GM12874 (cell line): Measurements from ENCODE around the gene COX10.

Experiments
- TF ChIP-seq, protein P1 (sequence below): IDR thresholded peaks from 2 replicates; pipeline ENCODE4 v1.5.1; 2011; ENCODE audit warnings: low read depth, mild to moderate bottlenecking, control low read depth, low read length, moderate library complexity; ENCODE audit not compliant: insufficient read depth

Gene COX10

DNA sequence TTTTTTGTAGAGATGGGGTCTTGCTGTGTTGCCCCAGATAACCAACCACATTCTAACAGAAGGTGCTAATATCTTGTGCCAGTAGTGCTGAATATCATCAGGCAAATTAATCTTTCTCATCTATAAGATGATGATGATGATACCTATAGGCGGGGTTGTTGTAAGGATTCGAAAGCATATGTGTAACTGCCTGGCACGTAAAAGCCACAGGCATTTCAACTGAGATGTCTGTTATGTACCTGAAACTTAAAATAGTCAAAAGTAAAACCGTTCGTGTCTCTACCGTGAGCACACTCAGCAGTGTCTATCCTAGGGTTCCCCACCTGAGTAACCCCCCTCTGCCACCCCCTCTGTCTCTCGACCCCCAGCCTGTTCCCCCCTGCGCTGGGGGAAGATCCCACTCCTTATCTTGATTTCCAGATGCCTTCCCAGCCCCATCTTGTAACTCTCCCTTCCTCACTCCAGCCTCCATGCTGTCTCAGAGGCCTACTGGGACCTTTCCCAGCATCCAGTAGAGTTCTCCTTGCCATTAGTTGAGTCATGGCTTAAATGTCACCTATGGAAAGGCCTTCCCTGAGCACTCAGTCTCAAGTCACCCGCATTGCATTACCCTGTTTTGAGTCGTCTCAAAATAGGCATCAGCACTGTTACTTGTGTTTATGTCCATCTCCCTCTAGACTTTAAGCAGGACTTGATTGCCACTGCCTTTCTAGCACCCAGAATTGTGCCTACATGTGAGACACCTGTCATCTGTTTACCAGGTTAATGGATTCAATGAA lies 133.3 kb downstream of the COX10 start:
- TF ChIP-seq, protein P1, sequence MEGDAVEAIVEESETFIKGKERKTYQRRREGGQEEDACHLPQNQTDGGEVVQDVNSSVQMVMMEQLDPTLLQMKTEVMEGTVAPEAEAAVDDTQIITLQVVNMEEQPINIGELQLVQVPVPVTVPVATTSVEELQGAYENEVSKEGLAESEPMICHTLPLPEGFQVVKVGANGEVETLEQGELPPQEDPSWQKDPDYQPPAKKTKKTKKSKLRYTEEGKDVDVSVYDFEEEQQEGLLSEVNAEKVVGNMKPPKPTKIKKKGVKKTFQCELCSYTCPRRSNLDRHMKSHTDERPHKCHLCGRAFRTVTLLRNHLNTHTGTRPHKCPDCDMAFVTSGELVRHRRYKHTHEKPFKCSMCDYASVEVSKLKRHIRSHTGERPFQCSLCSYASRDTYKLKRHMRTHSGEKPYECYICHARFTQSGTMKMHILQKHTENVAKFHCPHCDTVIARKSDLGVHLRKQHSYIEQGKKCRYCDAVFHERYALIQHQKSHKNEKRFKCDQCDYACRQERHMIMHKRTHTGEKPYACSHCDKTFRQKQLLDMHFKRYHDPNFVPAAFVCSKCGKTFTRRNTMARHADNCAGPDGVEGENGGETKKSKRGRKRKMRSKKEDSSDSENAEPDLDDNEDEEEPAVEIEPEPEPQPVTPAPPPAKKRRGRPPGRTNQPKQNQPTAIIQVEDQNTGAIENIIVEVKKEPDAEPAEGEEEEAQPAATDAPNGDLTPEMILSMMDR: no peak

DNA sequence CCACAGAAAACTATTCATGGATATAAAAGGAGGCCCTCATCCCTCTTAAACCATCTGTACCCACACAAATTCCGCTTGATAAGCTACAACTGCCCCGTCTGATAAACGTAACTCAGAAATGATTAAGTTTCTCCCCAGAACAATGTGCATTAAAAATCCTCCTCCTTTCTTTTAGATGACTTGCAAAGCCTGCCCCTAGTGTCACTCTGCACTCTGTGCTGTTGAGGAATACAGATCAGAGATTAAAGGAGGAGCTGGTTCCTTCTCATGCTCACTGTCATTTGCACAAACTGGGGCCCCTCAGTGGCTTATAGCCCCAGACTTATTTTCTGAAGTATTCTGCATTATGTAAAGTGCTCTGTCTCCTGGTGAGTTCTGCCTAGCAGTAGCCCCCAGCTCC lies 134.1 kb downstream of the COX10 start:
- TF ChIP-seq, protein P1: no peak

DNA sequence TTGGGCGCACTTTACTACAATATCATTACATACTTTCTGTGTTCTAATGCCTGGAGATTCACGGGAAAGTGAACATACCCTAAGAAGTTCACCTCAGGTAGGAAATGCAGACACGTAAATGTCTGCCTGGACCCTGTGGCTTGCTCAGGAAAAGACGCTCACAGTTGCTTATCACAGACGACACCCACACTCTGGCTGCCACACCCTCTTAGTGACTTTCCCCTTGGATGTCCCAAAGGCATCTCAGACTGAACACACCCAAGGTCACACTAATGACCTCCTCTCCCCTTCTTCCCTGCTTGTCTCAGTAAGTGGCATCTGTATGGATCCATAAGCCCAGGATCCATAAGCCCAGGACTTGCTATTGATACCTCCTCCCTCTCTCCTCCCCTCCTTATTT lies 134.8 kb downstream of the COX10 start:
- TF ChIP-seq, protein P1: no peak

DNA sequence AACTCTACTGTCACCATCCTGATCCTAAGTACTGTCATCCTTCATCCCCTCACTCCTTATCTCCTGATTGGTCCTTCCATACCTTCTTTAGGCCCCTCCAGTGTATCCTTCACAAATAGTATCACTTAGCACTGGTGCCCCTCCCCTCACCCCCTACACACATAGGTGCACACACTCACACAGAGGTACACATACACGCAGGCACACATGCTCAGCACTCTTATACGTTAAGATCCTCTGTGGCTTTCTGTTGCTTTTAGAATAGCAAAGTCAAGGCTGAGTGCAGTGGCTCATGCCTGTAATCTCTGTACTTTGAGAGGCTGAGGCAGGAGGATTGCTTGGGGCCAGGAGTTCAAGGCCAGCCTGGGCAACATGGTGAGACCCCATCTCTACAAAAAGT lies 135.2 kb downstream of the COX10 start:
- TF ChIP-seq, protein P1: no peak

DNA sequence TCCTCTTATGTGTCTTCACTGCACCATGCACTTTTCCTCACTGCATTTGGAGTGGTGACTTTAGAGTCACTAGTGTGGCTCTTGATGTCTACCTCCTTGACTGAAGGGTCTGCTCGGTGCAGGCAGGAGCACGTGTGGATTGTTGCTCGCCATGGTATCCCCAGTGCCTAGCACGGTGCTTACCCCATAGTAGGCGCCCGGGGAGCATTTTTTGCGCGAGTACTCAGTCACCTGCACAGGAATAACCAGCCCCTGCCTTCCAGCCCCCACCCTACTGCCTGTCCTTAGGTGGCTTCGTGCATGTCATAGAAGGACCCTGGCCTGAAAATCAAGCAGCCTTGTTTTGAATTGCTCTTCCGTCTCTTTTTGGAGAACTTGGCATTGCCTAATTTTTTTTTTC lies 136.1 kb downstream of the COX10 start:
- TF ChIP-seq, protein P1: no peak

DNA sequence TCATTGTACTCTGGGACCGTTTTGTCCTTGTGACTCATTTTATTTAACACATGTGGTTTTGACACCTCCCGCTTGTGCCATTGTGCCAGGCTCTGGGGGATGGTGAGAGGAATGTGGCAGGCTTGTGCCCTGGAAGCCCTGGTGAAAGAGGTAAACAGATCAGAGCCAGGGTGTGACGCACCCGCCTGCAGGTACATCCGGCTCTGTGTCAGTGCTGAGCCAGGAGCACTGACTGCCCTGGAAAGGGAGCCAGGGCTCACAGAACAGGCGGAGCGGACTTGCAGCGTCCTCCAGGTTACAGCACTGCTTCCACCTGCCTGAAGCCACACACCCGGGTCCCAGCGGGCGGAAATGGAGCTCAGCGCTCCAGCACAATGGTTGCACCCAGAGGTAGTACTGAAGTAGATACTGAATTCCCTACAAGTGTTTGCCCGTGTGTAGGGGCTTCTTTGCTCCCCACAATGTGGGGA lies 136.7 kb downstream of the COX10 start:
- TF ChIP-seq, protein P1: no peak

DNA sequence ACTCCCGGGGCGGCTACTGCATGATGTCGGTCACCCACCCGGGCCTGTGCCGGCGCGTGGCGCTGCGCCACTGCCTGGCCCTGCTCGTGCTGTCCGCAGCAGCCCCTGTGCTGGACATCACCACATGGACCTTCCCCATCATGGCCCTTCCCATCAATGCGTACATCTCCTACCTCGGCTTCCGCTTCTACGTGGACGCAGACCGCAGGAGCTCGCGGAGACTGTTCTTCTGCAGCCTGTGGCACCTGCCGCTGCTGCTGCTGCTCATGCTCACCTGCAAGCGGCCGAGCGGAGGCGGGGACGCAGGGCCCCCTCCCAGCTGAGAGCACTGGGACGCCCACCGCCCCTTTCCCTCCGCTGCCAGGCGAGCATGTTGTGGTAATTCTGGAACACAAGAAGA lies 137.6 kb downstream of the COX10 start:
- TF ChIP-seq, protein P1: no peak

DNA sequence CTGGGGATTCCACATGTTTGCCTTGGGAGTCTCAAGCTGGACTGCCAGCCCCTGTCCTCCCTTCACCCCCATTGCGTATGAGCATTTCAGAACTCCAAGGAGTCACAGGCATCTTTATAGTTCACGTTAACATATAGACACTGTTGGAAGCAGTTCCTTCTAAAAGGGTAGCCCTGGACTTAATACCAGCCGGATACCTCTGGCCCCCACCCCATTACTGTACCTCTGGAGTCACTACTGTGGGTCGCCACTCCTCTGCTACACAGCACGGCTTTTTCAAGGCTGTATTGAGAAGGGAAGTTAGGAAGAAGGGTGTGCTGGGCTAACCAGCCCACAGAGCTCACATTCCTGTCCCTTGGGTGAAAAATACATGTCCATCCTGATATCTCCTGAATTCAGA lies 138.5 kb downstream of the COX10 start:
- TF ChIP-seq, protein P1: no peak
